WTC11 (cell line): ENCODE data around the gene MARF1. TPM values are rescaled to one million over a fixed set of nuclear protein-coding genes. Genes with fewer than 3 reads are reported as not detected.

Experiments used
- ATAC-seq: fragments of 200-7000 bp; cut with Tn5 transposase; 2 replicates; pipeline ENCODE4 v1.10.0; 2021; ENCODE audit warnings: mild to moderate bottlenecking, moderate library complexity
- CTCF ChIA-PET: fragments of 300-600 bp; sonication (Branson Sonifier 250); formaldehyde crosslinking; loops from one replicate; lab custom pipeline; 2021; ENCODE audit warnings: antibody characterized with exemption; lab: Charles Lee
- POLR2A ChIA-PET: fragments of 350-600 bp; sonication (Branson Sonifier 250); formaldehyde crosslinking; loops from one replicate; lab custom pipeline; 2021; ENCODE audit warnings: antibody characterized with exemption; lab: Charles Lee
- DNase-seq: peaks from one replicate; pipeline ENCODE4 v3.0.0; 2021; ENCODE audit warnings: low spot score
- H3K27ac Mint-ChIP-seq: 2 replicates; pipeline ENCODE4 v1.8.0; 2021; ENCODE audit warnings: mixed read lengths
- H3K27me3 Mint-ChIP-seq: 2 replicates; pipeline ENCODE4 v1.8.0; 2021; ENCODE audit warnings: low read depth, mild to moderate bottlenecking, moderate library complexity, mixed read lengths
- H3K36me3 Mint-ChIP-seq: 2 replicates; pipeline ENCODE4 v1.8.0; 2021; ENCODE audit warnings: mixed read lengths
- H3K4me1 Mint-ChIP-seq: 2 replicates; pipeline ENCODE4 v1.8.0; 2022; ENCODE audit warnings: mixed read lengths
- H3K4me3 Mint-ChIP-seq: 2 replicates; pipeline ENCODE4 v1.8.0; 2021; ENCODE audit warnings: mild to moderate bottlenecking, moderate library complexity, mixed read lengths
- H3K9me3 Mint-ChIP-seq: 2 replicates; pipeline ENCODE4 v1.8.0; 2021; ENCODE audit warnings: mixed read lengths
- ARID4B ChIP-seq: sonication (generic); formaldehyde crosslinking; IDR thresholded peaks from 2 replicates; pipeline ENCODE4 v1.8.0; 2023; ENCODE audit warnings: missing genetic modification reagents, mild to moderate bottlenecking, borderline replicate concordance
- CBFB ChIP-seq: sonication (generic); formaldehyde crosslinking; IDR thresholded peaks from 2 replicates; pipeline ENCODE4 v1.8.1; 2022; ENCODE audit warnings: mild to moderate bottlenecking, low read depth, missing genetic modification reagents
- EMX1 ChIP-seq: fragments of 250-450 bp; sonication (Bioruptor Pico); IDR thresholded peaks from 2 replicates; pipeline ENCODE4 v1.8.0; 2021; ENCODE audit warnings: mild to moderate bottlenecking
- ETV6 ChIP-seq: sonication (generic); formaldehyde crosslinking; IDR thresholded peaks from 2 replicates; pipeline ENCODE4 v1.8.1; 2022; ENCODE audit warnings: mild to moderate bottlenecking, missing genetic modification reagents
- FOXK1 ChIP-seq: sonication (generic); formaldehyde crosslinking; IDR thresholded peaks from 2 replicates; pipeline ENCODE4 v1.8.0; 2022; ENCODE audit warnings: mild to moderate bottlenecking, moderate library complexity, missing genetic modification reagents
- GABPB1 ChIP-seq: sonication (generic); formaldehyde crosslinking; IDR thresholded peaks from 2 replicates; pipeline ENCODE4 v1.8.1; 2023; ENCODE audit warnings: mild to moderate bottlenecking, missing genetic modification reagents
- HMGA2 ChIP-seq: fragments of 250-450 bp; sonication (Bioruptor Pico); IDR thresholded peaks from 2 replicates; pipeline ENCODE4 v1.4.0; 2021; ENCODE audit warnings: mild to moderate bottlenecking, moderate library complexity
- IRF2 ChIP-seq: sonication (generic); formaldehyde crosslinking; IDR thresholded peaks from 2 replicates; pipeline ENCODE4 v1.8.0; 2022; ENCODE audit warnings: low read depth, missing genetic modification reagents, borderline replicate concordance
- KAT7 ChIP-seq: sonication (generic); formaldehyde crosslinking; IDR thresholded peaks from 2 replicates; pipeline ENCODE4 v1.8.1; 2023; ENCODE audit warnings: missing genetic modification reagents, mild to moderate bottlenecking, borderline replicate concordance
- MAX ChIP-seq: sonication (generic); formaldehyde crosslinking; IDR thresholded peaks from 2 replicates; pipeline ENCODE4 v1.8.0; 2022; ENCODE audit warnings: mild to moderate bottlenecking, missing genetic modification reagents
- MYBL2 ChIP-seq: sonication (generic); formaldehyde crosslinking; IDR thresholded peaks from 2 replicates; pipeline ENCODE4 v1.8.1; 2023; ENCODE audit warnings: mild to moderate bottlenecking, moderate library complexity, missing genetic modification reagents
- NFE2L1 ChIP-seq: sonication (generic); formaldehyde crosslinking; IDR thresholded peaks from 2 replicates; pipeline ENCODE4 v1.8.1; 2023; ENCODE audit warnings: missing genetic modification reagents
- NFYB ChIP-seq: sonication (generic); formaldehyde crosslinking; conservative IDR thresholded peaks from 2 replicates; pipeline ENCODE4 v1.8.0; 2022; ENCODE audit warnings: low read depth, missing genetic modification reagents
- NR3C1 ChIP-seq: sonication (generic); formaldehyde crosslinking; conservative IDR thresholded peaks from 2 replicates; pipeline ENCODE4 v1.8.1; 2023; ENCODE audit warnings: low read depth, mild to moderate bottlenecking, missing genetic modification reagents
- SMAD4 ChIP-seq: sonication (generic); formaldehyde crosslinking; IDR thresholded peaks from 2 replicates; pipeline ENCODE4 v1.8.0; 2022; ENCODE audit warnings: mild to moderate bottlenecking, missing genetic modification reagents
- SP1 ChIP-seq: sonication (generic); formaldehyde crosslinking; conservative IDR thresholded peaks from 2 replicates; pipeline ENCODE4 v1.8.1; 2022; ENCODE audit warnings: missing genetic modification reagents
- TP53 ChIP-seq: sonication (generic); formaldehyde crosslinking; IDR thresholded peaks from 2 replicates; pipeline ENCODE4 v1.8.1; 2023; ENCODE audit warnings: mild to moderate bottlenecking, missing genetic modification reagents
- USF1 ChIP-seq: sonication (generic); formaldehyde crosslinking; IDR thresholded peaks from 2 replicates; pipeline ENCODE4 v1.8.0; 2022; ENCODE audit warnings: mild to moderate bottlenecking, missing genetic modification reagents
- ZNF219 ChIP-seq: sonication (generic); formaldehyde crosslinking; IDR thresholded peaks from 2 replicates; pipeline ENCODE4 v1.8.0; 2023; ENCODE audit warnings: missing genetic modification reagents, mild to moderate bottlenecking, borderline replicate concordance
- ZNF232 ChIP-seq: sonication (generic); formaldehyde crosslinking; IDR thresholded peaks from 2 replicates; pipeline ENCODE4 v1.8.0; 2022; ENCODE audit warnings: mild to moderate bottlenecking, missing genetic modification reagents
- ZNF263 ChIP-seq: sonication (generic); formaldehyde crosslinking; IDR thresholded peaks from 2 replicates; pipeline ENCODE4 v1.8.1; 2022; ENCODE audit warnings: low read depth, mild to moderate bottlenecking, moderate library complexity, missing genetic modification reagents
- ZNF671 ChIP-seq: fragments of 250-450 bp; sonication (Bioruptor Pico); IDR thresholded peaks from 2 replicates; pipeline ENCODE4 v1.8.0; 2021; ENCODE audit warnings: mild to moderate bottlenecking
- total RNA-seq: library from RNA; stranded (reverse); gene quantifications from 3 replicates; pipeline ENCODE4 v1.2.3, GENCODE V29; 2021
- TF ChIP-seq, protein P1 (sequence below): sonication (generic); formaldehyde crosslinking; IDR thresholded peaks from 2 replicates; pipeline ENCODE4 v1.8.1; 2023; ENCODE audit warnings: mild to moderate bottlenecking, moderate library complexity, missing genetic modification reagents

MARF1 gene
- total RNA-seq, 1 experiment from 2014 or later = 31.9 TPM

DNA sequence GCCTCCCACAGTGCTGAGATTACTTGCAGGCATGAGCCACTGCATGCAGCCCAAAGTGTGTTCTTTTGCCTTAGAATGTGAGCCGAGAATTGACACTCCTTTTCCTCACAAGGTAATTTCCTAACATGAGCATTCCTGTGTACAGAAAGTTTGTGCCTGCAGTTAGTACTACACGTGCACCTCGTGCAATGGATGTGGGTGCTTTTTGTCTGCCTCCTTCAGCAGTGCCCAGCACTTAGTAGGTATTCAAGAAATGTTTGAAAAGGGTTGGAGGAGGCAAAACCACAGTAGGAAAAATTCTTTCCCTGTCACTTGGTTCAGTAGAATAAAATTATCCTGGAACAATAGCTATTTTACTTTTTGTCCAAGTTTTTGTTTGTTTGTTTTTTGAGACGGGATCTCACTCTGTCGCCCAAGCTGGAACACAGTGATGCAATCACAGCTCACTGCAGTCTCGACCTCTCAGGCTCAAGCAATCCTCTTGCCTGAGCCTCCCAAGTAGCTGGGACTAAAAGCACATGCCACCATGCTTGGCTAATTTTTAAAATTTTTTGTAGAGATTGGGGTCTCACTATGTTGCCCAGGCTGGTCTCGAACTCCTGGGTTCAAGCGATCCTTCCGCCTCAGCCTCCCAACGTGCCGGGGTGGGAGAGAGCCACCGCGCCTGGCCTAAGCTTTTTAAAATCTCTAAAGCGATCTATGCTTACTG is 9.5 kb upstream of the MARF1 start:
- no peak for DNase-seq
- CTCF ChIA-PET = no interaction called here
- H3K27ac Mint-ChIP-seq = no peak overlapping the region
- TF ChIP-seq NR3C1 (CRISPR knock-in tag) (no peak), GABPB1 (CRISPR knock-in tag) (peak; percentile 58)
- TF ChIP-seq, all 79 proteins: peak for 1
- Mint-ChIP-seq H3K36me3 (peaks cover 7% of the 10 kb centered on the region), H3K4me3 (peak overlapping the region; percentile 24; the same call in 1 of the 2 replicates), H3K4me1 (0 out of 2 replicates have a peak, but pooled peaks cover 5% of the 10 kb centered on the region), H3K27me3 (no peaks in the 10 kb centered on the region; the same call in 1 of the 2 replicates), H3K9me3 (no peaks in the 10 kb centered on the region)
- POLR2A ChIA-PET = interaction anchor here (0.8 kb wide), 1 partner anchor 10 kb away, joined by 4 read pairs; the partner anchor contains the start of gene MARF1
- ATAC-seq = no peak

- Mint-ChIP-seq H3K9me3 (no peaks in the 10 kb centered on the region), H3K4me1 (0 out of 2 replicates have a peak, but pooled peaks cover 5% of the 10 kb centered on the region), H3K27ac (peak overlapping the region; percentile 91), H3K36me3 (peaks cover 7% of the 10 kb centered on the region), H3K4me3 (peak overlapping the region; percentile 99), H3K27me3 (no peaks in the 10 kb centered on the region; the same call in none of the 2 replicates)
- 0 out of 2 replicates have a peak, but pooled peaks have one; percentile 23 for TF ChIP-seq ZNF263 (CRISPR knock-in tag)
- TF ChIP-seq ZNF219 (CRISPR knock-in tag) = 0 out of 2 replicates have a peak, but pooled peaks have one; percentile 0
- TF ChIP-seq MAX = peak; percentile 41; the same call in 1 of the 2 replicates
- TF ChIP-seq EMX1 (CRISPR knock-in tag) = no peak
- TF ChIP-seq ZNF671 (CRISPR knock-in tag) = no peak
- ChIA-PET POLR2A (no interaction called here), CTCF (interaction anchor here (0.6 kb wide), 1 partner anchor 42 kb away, joined by 3 read pairs; no protein-coding TSS in a partner anchor)
- ATAC-seq = peak; percentile 17
- peak; percentile 45 for DNase-seq
These were observed 7.8 kb upstream of the MARF1 start for GRCh38 chr16:15650698-15651171.

DNA sequence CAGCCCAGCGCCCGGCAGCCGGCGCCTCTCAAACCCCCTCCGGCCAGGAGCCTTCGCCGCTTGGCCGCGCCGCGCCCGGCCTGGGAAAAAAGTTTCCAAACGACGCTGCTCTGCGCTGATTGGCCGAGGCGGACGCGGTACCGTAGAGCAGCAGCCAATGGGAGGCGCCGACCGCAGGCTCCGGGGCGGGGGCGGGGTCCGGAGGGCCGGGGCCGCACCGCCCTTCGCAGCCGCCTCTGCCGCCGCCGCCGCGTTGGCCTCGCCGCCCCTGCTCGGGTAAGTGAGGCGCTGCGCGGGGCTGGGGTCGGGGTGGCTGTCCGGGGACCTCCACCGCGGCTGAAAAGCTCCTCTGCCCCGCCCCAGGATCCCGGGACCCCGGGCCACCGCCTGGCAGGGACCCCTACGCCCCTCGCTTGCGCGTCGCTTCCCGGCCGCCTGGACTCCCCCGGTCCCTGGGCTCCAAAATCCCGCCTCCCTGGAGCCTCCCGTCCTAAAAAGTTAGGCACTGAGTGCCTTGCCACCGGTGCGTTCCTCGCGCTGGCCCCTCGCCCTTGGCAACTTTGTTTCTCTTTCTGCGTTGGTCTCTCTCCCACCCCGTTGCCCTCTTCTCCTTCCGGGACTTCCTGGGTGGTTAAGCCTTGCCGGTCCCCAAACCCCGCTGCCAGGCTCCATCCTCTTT is 7.2 kb upstream of the MARF1 start, which contains the start of gene NDE1:
TSS of gene NDE1 (plus strand) at position 227 of the 679 bp plus-strand sequence. CDS start 14,534 bp downstream, outside the sequence.
- Mint-ChIP-seq H3K4me3 (peak within 1 kb of the TSS; percentile 99), H3K9me3 (no peaks in the 10 kb centered on the region), H3K4me1 (0 out of 2 replicates have a peak, but pooled peaks cover 5% of the 10 kb centered on the region), H3K27me3 (no peaks in the 10 kb centered on the region; the same call in none of the 2 replicates), H3K36me3 (peaks cover 7% of the 10 kb centered on the region), H3K27ac (peak within 1 kb of the TSS; percentile 91)
- ATAC-seq = peak; percentile 97
- ChIA-PET POLR2A (no interaction called here), CTCF (interaction anchor here (0.6 to 1.0 kb wide), 2 partner anchors 90 to 108 kb away, joined by 5 to 6 read pairs; no protein-coding TSS in a partner anchor)
- peak; percentile 94 for DNase-seq
- TF ChIP-seq CBFB (CRISPR knock-in tag) (no peak), TP53 (0 out of 2 replicates have a peak, but pooled peaks have one; percentile 35), NFYB (CRISPR knock-in tag) (peak; percentile 77), IRF2 (no peak), GABPB1 (CRISPR knock-in tag) (0 out of 2 replicates have a peak, but pooled peaks have one; percentile 28), SMAD4 (0 out of 2 replicates have a peak, but pooled peaks have one; percentile 34), HMGA2 (CRISPR knock-in tag) (no peak), MYBL2 (CRISPR knock-in tag) (peak; percentile 94; the same call in 1 of the 2 replicates), FOXK1 (CRISPR knock-in tag) (0 out of 2 replicates have a peak, but pooled peaks have one; percentile 23), ZNF232 (0 out of 2 replicates have a peak, but pooled peaks have one; percentile 62), ARID4B (CRISPR knock-in tag) (0 out of 2 replicates have a peak, but pooled peaks have one; percentile 28), KAT7 (CRISPR knock-in tag) (no peak), ETV6 (CRISPR knock-in tag) (peak; percentile 56), NFE2L1 (CRISPR knock-in tag) (peak; percentile 42; the same call in 1 of the 2 replicates), SP1 (CRISPR knock-in tag) (peak; percentile 75), USF1 (CRISPR knock-in tag) (0 out of 2 replicates have a peak, but pooled peaks have one; percentile 19)
- TF ChIP-seq, protein P1, sequence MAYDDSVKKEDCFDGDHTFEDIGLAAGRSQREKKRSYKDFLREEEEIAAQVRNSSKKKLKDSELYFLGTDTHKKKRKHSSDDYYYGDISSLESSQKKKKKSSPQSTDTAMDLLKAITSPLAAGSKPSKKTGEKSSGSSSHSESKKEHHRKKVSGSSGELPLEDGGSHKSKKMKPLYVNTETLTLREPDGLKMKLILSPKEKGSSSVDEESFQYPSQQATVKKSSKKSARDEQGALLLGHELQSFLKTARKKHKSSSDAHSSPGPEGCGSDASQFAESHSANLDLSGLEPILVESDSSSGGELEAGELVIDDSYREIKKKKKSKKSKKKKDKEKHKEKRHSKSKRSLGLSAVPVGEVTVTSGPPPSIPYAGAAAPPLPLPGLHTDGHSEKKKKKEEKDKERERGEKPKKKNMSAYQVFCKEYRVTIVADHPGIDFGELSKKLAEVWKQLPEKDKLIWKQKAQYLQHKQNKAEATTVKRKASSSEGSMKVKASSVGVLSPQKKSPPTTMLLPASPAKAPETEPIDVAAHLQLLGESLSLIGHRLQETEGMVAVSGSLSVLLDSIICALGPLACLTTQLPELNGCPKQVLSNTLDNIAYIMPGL (CRISPR knock-in tag) = peak; percentile 57
